Neural cell (in vitro differentiated cells): ENCODE measurements around the gene CLEC2D. TPM values are rescaled to one million over a fixed set of nuclear protein-coding genes. Genes with fewer than 3 reads are reported as not detected.

Experiments used
- H2AFZ ChIP-seq: fragments of 200-600, 300-800 bp; sonication (generic), shearing (Covaris generic); 2 replicates; pipeline ENCODE4 v1.6.0; 2014; ENCODE audit warnings: low read depth, mild to moderate bottlenecking, antibody characterized with exemption, low read length, moderate library complexity
- H3F3A ChIP-seq: fragments of 200-600 bp; shearing (Covaris generic); 2 replicates; pipeline ENCODE4 v1.6.1; 2016; ENCODE audit warnings: mild to moderate bottlenecking, moderate library complexity, mixed read lengths, antibody characterized with exemption, low read length; ENCODE audit not compliant: insufficient read depth, poor library complexity, severe bottlenecking
- H3K27ac ChIP-seq: fragments of 200-600, 300-800 bp; sonication (generic), shearing (Covaris generic); 2 replicates; pipeline ENCODE4 v1.5.1; 2014; ENCODE audit warnings: mild to moderate bottlenecking, low read length, moderate library complexity
- H3K27me3 ChIP-seq: fragments of 300-800, 200-600 bp; sonication (generic), shearing (Covaris generic); 2 replicates; pipeline ENCODE4 v1.6.0; 2014; ENCODE audit warnings: mild to moderate bottlenecking, low read depth, low read length, moderate library complexity; ENCODE audit not compliant: insufficient read depth
- H3K36me3 ChIP-seq: fragments of 300-800, 200-600 bp; sonication (generic), shearing (Covaris generic); 2 replicates; pipeline ENCODE4 v1.5.1; 2014; ENCODE audit warnings: mild to moderate bottlenecking, antibody characterized with exemption, low read length, moderate library complexity; ENCODE audit not compliant: insufficient read depth
- H3K4me2 ChIP-seq: fragments of 300-800, 200-600 bp; sonication (generic), shearing (Covaris generic); 2 replicates; pipeline ENCODE4 v1.6.0; 2014; ENCODE audit warnings: mild to moderate bottlenecking, low read length
- H3K4me3 ChIP-seq: fragments of 300-800, 200-600 bp; sonication (generic), shearing (Covaris generic); 2 replicates; pipeline ENCODE4 v1.5.1; 2014; ENCODE audit warnings: mild to moderate bottlenecking, low read length, moderate library complexity
- H3K79me2 ChIP-seq: fragments of 200-600 bp; shearing (Covaris generic); replicated peaks from 2 replicates; pipeline ENCODE4 v1.6.0; 2014; ENCODE audit warnings: mild to moderate bottlenecking, low read length, moderate library complexity; ENCODE audit not compliant: insufficient read depth
- H3K9ac ChIP-seq: fragments of 300-800, 200-600 bp; sonication (generic), shearing (Covaris generic); 2 replicates; pipeline ENCODE4 v1.6.1; 2016; ENCODE audit warnings: mild to moderate bottlenecking, low read length, mixed read lengths
- H3K9me2 ChIP-seq: fragments of 200-600 bp; shearing (Covaris generic); 2 replicates; pipeline ENCODE4 v1.6.1; 2016; ENCODE audit warnings: mild to moderate bottlenecking, low read length, mixed read lengths; ENCODE audit not compliant: insufficient read depth
- H3K9me3 ChIP-seq: fragments of 200-600, 300-800 bp; sonication (generic), shearing (Covaris generic); 2 replicates; pipeline ENCODE4 v1.6.1; 2016; ENCODE audit warnings: mild to moderate bottlenecking, mixed run types, low read length, moderate library complexity, mixed read lengths
- H4K20me1 ChIP-seq: fragments of 200-600 bp; shearing (Covaris generic); 2 replicates; pipeline ENCODE4 v1.6.1; 2016; ENCODE audit warnings: mild to moderate bottlenecking, mixed run types; ENCODE audit not compliant: insufficient read depth
- EP300 ChIP-seq: fragments of 450-650 bp; conservative IDR thresholded peaks from 2 replicates; pipeline ENCODE4 v1.6.1; 2014; ENCODE audit warnings: antibody characterized with exemption, mild to moderate bottlenecking, moderate library complexity; ENCODE audit not compliant: poor library complexity, severe bottlenecking
- EZH2 ChIP-seq: fragments of 200-600, 300-800 bp; shearing (Covaris generic), sonication (generic); IDR thresholded peaks from 2 replicates; pipeline ENCODE4 v1.6.1; 2014; ENCODE audit warnings: antibody characterized with exemption, low read length, borderline replicate concordance, mild to moderate bottlenecking; ENCODE audit not compliant: insufficient read depth, poor library complexity, severe bottlenecking
- MXI1 ChIP-seq: fragments of 450-650 bp; conservative IDR thresholded peaks from 2 replicates; pipeline ENCODE4 v1.6.1; 2014; ENCODE audit warnings: antibody characterized with exemption, mild to moderate bottlenecking; ENCODE audit not compliant: poor library complexity, severe bottlenecking
- POLR2AphosphoS5 ChIP-seq: IDR thresholded peaks from 2 replicates; pipeline ENCODE4 v1.6.1; 2012
- RAD21 ChIP-seq: fragments of 450-650 bp; conservative IDR thresholded peaks from 2 replicates; pipeline ENCODE4 v1.6.1; 2014; ENCODE audit warnings: antibody characterized with exemption, mild to moderate bottlenecking, moderate library complexity
- SMC3 ChIP-seq: fragments of 450-650 bp; conservative IDR thresholded peaks from 2 replicates; pipeline ENCODE4 v1.6.1; 2014; ENCODE audit warnings: antibody characterized with exemption, mild to moderate bottlenecking, moderate library complexity; ENCODE audit not compliant: poor library complexity
- TAF1 ChIP-seq: IDR thresholded peaks from 2 replicates; pipeline ENCODE4 v1.6.1; 2012; ENCODE audit warnings: low read depth
- polyA plus RNA-seq: library from polyadenylated mRNA; depleted of rRNA; stranded (reverse); fragments of >200 nt; gene quantifications from 2 replicates; pipeline ENCODE4 v1.2.3, GENCODE V29; 2014
- TF ChIP-seq, protein P1 (sequence below): IDR thresholded peaks from 2 replicates; pipeline ENCODE4 v1.6.1; 2012; ENCODE audit warnings: borderline replicate concordance
- TF ChIP-seq, protein P2 (sequence below): fragments of 450-650 bp; IDR thresholded peaks from 2 replicates; pipeline ENCODE4 v1.5.1; 2014; ENCODE audit warnings: antibody characterized with exemption, mild to moderate bottlenecking, moderate library complexity; ENCODE audit not compliant: poor library complexity, severe bottlenecking

CLEC2D gene
- polyA plus RNA-seq, 1 donor from 2014 or later = 2.6 TPM

DNA sequence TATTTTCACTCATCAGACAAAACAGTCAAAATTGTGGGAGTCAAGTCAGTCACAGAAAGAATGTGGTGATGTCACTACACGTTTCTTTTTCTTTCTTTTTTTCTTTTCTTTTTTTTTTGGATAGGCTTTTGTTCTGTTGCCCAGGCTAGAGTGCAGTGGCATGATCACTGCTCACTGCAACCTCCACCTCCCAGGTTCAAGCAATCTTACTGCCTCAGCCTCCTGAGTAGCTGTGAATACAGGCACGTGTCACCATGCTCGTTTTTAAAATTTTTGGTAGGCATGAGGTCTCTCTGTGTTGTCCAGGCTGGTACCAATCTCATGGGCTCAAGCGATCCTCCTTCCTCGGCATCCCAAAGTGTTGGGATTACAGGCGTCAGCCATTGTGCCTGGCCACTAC lies 61.1 kb downstream of the CLEC2D start:
- no peaks in the 10 kb centered on the region for H4K20me1 ChIP-seq
- H3K4me2 ChIP-seq = no peak overlapping the region
- no peaks in the 10 kb centered on the region for H3K36me3 ChIP-seq
- H3K4me3 ChIP-seq = no peak overlapping the region
- no peaks in the 10 kb centered on the region for H3K27me3 ChIP-seq
- no peak overlapping the region for H3K27ac ChIP-seq
- no peak overlapping the region for H2AFZ ChIP-seq
- H3F3A ChIP-seq = no peaks in the 10 kb centered on the region
- no peaks in the 10 kb centered on the region for H3K79me2 ChIP-seq
- TF ChIP-seq, protein P1, sequence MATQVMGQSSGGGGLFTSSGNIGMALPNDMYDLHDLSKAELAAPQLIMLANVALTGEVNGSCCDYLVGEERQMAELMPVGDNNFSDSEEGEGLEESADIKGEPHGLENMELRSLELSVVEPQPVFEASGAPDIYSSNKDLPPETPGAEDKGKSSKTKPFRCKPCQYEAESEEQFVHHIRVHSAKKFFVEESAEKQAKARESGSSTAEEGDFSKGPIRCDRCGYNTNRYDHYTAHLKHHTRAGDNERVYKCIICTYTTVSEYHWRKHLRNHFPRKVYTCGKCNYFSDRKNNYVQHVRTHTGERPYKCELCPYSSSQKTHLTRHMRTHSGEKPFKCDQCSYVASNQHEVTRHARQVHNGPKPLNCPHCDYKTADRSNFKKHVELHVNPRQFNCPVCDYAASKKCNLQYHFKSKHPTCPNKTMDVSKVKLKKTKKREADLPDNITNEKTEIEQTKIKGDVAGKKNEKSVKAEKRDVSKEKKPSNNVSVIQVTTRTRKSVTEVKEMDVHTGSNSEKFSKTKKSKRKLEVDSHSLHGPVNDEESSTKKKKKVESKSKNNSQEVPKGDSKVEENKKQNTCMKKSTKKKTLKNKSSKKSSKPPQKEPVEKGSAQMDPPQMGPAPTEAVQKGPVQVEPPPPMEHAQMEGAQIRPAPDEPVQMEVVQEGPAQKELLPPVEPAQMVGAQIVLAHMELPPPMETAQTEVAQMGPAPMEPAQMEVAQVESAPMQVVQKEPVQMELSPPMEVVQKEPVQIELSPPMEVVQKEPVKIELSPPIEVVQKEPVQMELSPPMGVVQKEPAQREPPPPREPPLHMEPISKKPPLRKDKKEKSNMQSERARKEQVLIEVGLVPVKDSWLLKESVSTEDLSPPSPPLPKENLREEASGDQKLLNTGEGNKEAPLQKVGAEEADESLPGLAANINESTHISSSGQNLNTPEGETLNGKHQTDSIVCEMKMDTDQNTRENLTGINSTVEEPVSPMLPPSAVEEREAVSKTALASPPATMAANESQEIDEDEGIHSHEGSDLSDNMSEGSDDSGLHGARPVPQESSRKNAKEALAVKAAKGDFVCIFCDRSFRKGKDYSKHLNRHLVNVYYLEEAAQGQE = no peak
- TF ChIP-seq POLR2AphosphoS5 = no peak
- no peak for TF ChIP-seq EP300
- no peak for TF ChIP-seq EZH2
- TF ChIP-seq, protein P2, sequence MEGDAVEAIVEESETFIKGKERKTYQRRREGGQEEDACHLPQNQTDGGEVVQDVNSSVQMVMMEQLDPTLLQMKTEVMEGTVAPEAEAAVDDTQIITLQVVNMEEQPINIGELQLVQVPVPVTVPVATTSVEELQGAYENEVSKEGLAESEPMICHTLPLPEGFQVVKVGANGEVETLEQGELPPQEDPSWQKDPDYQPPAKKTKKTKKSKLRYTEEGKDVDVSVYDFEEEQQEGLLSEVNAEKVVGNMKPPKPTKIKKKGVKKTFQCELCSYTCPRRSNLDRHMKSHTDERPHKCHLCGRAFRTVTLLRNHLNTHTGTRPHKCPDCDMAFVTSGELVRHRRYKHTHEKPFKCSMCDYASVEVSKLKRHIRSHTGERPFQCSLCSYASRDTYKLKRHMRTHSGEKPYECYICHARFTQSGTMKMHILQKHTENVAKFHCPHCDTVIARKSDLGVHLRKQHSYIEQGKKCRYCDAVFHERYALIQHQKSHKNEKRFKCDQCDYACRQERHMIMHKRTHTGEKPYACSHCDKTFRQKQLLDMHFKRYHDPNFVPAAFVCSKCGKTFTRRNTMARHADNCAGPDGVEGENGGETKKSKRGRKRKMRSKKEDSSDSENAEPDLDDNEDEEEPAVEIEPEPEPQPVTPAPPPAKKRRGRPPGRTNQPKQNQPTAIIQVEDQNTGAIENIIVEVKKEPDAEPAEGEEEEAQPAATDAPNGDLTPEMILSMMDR = no peak
- no peak for TF ChIP-seq RAD21
- TF ChIP-seq MXI1 = no peak
- no peak for TF ChIP-seq SMC3
- no peak for TF ChIP-seq TAF1
- H3K9me2 ChIP-seq = no peaks in the 10 kb centered on the region
- no peak overlapping the region for H3K9ac ChIP-seq
- no peaks in the 10 kb centered on the region for H3K9me3 ChIP-seq

DNA sequence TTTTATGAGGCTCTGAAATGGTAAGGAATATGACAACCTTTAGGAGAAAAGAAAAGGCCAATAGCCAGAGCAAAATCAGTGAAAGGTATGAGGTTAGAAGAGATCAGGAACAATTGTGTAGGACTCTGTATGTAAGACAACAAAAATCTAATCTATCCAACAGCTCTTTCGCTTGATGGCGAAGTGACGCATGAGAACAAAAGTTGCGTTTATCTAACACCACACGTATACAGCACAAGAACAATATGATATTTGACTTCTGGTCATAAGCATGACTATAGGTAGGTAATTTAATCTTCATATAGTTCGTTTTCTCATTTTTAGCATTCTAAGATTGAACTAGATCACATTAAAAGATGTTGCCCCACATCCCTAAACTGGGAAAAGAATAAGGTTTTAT lies 61.9 kb downstream of the CLEC2D start:
- Histone ChIP-seq H3K36me3 (no peaks in the 10 kb centered on the region), H4K20me1 (no peaks in the 10 kb centered on the region), H3K9me2 (no peaks in the 10 kb centered on the region), H3K9ac (no peak overlapping the region), H3K4me3 (no peak overlapping the region), H2AFZ (no peak overlapping the region), H3K4me2 (no peak overlapping the region), H3K79me2 (no peaks in the 10 kb centered on the region), H3K9me3 (no peaks in the 10 kb centered on the region), H3F3A (no peaks in the 10 kb centered on the region), H3K27me3 (no peaks in the 10 kb centered on the region), H3K27ac (no peak overlapping the region)
- TF ChIP-seq, protein P2 = no peak
- TF ChIP-seq MXI1 (no peak), RAD21 (no peak)
